Measurements from ENCODE around the gene KCNMA1.

The KCNMA1 gene

DNA sequence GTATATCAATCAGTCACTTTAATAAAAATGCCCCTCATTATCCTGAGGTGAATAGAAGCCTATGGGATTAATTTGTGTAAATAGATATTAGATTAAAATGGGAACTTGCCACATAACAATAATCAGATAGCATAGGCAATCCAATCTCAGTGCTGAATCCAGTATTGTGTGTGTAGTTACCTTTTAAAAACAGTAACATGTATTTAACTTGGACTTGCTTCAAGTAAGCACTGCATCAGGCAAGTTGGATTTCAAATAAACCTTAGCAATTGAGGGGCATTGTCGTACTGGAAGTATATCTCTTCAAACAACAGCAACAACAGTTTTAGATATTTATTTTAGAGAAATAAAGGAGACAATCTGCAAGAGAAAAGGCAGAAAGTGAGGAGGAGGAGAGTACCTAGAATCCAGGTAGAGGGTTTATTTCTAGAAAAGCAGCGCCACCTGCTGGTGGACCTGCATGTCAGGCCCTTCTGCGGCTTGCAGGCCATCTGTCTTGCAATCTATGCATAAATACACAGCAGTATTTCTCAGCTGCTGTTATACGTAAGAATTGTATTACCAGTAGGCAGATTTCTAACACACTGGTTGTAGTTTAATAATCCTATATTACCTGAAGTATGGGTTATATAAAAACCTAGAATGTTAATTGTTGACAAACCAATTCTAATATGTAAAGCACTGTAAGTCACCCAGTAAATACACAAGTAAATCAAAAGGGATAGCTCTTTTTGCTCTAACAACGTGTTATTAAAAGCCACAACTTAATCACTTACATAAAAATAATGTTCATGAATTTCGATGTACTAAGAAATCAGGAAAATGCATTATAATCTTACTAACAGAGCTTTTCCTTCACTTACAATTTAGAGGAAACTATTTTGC is 652.8 kb downstream of the KCNMA1 start:
- peak; percentile 41 for DNase-seq

DNA sequence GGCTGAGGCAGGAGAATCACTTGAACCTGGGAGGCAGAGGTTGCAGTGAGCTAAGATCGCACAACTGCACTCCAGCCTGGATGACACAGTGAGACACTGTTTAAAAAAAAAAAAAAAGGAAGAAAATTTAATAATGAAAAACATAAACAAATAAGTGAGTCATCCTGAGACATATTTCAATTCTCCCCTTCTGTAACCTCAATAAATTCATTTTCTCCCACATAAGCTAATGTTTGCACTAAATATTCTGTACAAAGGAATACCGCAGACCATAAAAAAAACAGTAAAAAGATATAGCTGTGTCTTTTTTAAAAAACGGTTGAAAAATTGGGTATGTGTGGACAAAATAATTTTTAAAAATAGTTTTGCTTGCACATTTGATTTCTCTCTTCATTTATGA is 654.0 kb downstream of the KCNMA1 start:
- DNase-seq: no peak

- DNase-seq: no peak
Observed at GRCh38 chr10:76982671-76983070, 654.9 kb downstream of the KCNMA1 start.

GRCh38 chr10:76981251-76981650 is 656.4 kb downstream of the KCNMA1 start:
- no peak for DNase-seq

DNA sequence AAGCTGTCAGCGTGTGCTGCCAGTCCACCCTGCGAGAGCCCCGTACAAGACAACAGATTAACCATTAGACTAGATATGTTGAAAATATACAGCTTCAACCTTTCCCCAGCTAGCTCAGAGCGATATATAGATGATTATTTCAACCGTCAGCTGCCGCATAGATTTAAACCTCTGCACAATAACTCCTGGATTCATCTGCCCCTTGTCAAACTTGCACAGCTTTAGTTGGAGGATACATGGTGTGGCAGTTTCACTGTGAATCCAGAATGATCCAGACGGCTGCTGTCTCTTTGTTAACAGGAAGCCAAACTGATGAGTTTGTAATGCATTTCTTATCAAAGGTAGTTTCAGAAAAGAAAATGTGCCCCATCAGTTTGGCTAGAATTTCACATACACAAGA is 659.7 kb downstream of the KCNMA1 start:
- no peak for DNase-seq

DNA sequence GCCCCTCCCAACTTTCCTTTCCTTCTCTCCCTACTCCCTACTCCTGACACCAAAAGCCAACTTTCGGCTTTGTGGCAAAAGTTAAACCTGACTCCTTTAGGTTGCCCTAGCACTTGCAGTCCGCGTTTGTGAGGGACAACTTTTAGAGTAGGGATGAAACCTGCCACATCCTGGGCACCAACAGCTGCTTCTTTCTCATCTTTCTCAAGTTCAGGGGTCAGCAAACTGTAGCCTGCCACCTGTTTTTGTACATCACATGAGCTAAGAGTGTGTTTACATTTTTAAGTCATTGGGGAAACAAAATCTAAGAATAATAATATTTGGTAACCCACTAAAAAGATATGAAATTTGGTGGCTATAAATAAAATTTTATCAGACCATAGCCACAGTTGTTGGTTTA is 660.6 kb downstream of the KCNMA1 start:
- no peak for DNase-seq

DNA sequence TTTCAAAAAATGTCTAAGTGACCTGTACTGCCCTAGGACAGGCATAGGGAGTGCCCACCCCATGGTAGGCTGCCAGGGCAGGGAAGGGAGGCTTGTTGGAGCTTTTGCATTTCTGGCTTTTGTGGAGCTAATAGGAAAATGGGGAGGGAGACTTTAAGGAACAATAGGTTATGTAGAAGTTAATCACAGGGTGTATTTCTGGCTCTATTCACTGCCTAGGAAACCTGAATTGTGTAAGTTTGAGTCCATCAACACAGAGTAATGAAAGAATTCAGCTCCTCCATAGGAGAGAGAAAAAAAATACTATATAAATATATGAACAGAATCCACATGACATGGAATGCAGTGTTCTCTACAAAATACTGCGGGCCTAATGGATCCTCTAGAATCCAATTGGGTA is 661.5 kb downstream of the KCNMA1 start:
- no peak for DNase-seq

- DNase-seq: no peak
Observed at GRCh38 chr10:76975126-76975525, 662.5 kb downstream of the KCNMA1 start.

- DNase-seq: no peak
Observed at GRCh38 chr10:76974017-76974691, 663.5 kb downstream of the KCNMA1 start.

- DNase-seq: no peak
Observed at GRCh38 chr10:76973091-76974016, 664.3 kb downstream of the KCNMA1 start.

GRCh38 chr10:76972541-76972940 is 665.1 kb downstream of the KCNMA1 start:
- no peak for DNase-seq

DNA sequence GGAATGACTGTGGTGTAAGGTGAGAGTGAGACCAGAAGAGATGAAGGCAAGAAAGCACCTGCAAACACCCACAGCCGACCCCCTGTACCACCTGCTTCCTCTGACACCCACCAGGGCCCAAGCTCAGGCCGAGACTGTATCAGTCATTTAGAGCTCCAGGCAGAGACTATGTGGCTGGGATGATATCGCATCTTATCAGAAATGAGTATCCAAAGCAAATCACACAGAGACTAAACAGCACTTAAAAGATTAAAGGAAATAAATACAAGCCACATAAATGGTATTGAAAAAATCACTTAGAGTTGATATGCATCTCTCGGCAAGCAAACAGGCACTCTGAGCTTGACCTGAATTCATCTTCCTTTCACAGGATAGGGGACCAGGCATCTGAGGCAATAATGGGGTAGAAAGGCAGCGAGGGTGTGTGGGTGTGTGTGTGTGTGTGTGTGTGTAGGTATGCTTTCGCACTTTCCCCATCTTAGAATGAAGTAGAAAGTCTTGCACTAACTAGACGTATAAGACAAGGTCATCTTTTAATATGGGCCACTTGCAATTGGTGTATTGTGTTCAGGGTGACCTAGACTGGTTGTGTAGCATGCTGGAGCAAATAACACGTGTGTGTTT is 665.9 kb downstream of the KCNMA1 start:
- DNase-seq: no peak

GRCh38 chr10:76970711-76971519 is 666.7 kb downstream of the KCNMA1 start:
- DNase-seq: no peak

DNA sequence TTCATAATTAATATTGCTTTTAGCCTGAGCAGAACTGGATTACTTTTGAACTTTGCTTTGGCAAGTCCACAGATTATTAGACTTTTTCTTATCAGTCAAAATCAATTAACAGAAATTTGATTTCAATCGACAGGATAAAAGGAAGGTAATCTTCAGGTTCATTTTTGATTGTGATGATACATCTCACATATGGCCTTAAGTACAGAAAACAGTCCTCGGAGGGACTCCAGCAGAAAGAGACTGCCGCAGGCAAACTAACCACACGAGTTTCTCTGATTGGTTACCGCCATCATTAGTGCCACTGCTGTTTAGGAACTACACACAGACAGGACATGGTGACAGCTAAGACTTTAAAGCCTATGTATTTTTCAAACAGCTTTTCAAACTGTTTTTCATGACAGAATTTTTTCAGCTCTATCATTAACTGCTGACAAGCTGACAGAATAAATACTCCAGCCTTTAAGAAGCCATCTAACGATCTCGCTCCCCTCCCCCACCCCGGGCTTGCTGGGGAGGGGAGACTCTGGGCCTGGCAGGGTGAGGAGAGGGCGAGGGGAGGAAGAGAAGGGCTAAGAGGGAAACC is 668.2 kb downstream of the KCNMA1 start:
- no peak for DNase-seq

GRCh38 chr10:76968483-76968882 is 669.1 kb downstream of the KCNMA1 start:
- no peak for DNase-seq

GRCh38 chr10:76962851-76963250 is 674.8 kb downstream of the KCNMA1 start:
- DNase-seq: peak; percentile 24

DNA sequence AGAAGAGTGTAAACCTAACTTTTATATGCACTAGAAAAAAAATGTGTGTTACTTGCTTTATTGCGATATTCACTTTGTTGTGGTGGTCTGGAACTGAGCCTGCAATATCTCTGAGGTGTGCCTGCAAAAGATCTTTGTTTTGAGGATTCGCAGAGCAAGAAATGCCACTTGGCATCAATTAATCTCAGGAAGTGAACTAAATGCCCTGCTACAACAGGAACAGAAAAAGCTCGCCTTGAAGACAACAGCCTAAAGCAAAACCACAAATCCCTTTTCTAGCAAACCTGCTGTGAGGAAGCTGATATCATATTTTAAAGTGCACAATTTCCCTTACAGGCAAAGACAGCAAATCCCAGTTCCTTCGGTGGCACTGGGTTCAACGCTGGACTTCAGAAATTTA is 675.8 kb downstream of the KCNMA1 start:
- DNase-seq: peak; percentile 90

GRCh38 chr10:76959111-76959510 is 678.5 kb downstream of the KCNMA1 start:
- no peak for DNase-seq

DNA sequence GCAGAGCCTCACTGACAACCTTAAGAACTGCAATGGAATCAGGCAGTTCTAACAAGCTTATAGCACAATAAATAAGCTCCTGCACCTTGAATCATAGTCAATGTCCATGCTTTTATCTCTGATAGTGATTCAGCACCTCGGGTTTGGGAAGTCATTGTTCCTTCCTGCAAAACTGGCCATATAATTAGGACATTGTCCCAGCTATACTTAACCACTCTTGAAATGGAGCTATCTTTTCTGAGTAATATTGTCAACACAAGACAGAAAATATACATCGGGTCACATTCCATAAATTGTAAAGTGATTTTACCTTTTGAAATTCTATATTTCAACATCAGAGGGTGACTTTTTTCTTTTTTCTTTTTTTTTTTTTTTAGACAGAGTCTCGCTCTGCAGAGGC is 682.8 kb downstream of the KCNMA1 start:
- no peak for DNase-seq

GRCh38 chr10:76950354-76950753 is 687.3 kb downstream of the KCNMA1 start:
- DNase-seq: no peak

DNA sequence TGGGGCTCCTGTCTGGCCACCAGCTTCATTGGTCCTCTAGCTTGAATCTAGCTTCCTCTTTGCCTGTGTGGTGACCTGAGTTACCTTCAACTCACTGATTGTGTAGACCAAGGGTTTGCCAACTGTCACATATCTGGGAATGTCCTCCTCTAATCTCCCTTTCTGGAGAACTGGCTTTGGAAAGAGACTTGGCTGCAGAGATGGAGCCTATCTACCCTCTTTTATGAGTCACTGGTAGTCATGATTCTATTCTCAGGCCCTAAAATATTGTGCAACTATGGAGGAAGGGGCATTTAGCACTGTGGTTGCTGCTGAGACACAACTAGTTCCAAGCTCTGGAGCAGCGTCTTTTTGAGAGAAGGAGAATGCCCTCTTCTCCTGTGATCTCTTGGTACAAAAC is 691.3 kb downstream of the KCNMA1 start:
- peak; percentile 88 for DNase-seq

- no peak for DNase-seq
Observed at GRCh38 chr10:76945166-76945565, 692.4 kb downstream of the KCNMA1 start.

Data from MV-4-11 (cell line).